HG03103 (cell line): ENCODE measurements around the gene TTN.

ENCODE experiments used
- ATAC-seq: cut with Tn5 transposase; IDR thresholded peaks from one replicate; pipeline ENCODE4 v1.9.1; 2021; ENCODE audit warnings: low read depth; ENCODE audit not compliant: unreplicated experiment

TTN gene

DNA sequence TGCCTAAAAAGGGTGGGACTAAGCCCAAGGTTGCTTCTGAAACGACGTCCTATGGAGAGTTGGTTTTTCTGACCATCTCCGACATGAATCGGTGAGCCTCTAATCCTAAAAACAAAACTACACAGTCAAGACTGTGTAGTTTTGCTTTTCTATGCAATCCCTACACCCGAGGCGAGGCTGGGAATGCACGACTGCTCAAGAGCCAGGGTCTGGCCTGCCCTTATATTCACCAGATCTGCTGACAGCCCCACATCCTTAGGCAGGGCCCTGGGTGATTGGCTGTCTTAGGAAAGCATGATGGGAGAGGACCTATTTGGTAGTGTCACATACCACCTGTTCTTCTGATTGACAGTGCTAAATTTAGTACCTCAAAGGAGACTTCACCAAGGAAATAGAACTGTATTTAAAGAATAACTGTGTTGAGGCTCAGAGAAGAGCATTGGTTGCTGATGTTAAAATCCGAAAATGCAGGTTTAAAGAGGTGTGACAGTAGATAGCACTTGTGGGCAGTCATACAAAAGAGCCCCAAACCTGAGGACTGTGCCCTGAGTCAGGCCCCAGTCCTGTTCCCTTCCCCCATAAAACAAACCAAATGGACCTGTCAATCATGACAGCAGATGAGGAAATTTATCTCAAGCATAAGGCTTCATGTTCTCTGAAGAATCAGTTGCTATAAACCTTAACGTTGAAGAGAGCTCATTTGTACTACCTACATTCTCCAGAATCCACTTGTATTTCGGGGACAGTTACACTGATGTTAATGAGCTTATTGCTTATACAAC lies at the start of gene TTN:
TSS of gene TTN (minus strand) at position 197 of the 782 bp plus-strand sequence. CDS start 2,781 bp downstream, outside the sequence.
- no peak for ATAC-seq

DNA sequence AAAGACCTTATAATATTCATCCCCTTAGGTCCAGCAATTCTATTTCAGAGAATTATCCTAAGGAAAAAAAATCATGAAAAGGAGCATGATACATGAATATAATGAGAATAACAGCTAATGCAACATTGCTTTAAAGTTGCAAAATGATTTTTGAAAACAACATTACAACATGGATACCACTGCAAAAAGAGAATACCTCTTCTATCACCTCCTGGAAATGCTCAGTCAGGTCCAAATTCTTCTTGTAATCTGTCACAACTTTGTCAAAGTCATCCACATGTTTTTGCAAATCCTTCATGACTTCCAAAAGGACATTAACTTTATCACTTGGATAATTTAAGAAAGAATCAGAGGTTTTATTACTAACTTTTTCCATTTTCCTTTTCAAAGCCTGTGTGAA lies 47.9 kb upstream of the TTN start:
- no peak for ATAC-seq

DNA sequence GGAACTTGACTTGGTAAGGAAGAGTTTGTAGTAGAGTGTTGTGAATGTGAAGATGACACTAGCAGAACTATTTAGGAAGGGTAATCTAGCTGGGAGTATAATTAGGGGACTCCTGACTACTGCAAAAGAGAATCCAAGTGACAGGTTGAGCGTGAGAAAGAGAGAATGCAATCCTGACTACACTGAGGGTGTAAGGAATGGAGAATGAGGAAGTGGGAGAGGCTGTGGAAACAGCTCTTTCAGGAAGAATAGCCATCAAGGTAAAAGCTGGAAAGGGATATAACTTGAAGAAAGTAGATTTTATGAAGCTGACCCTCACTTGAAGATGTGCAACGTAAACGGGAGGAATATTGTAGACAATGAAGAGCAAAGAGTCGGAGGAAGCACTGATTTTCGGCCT lies 41.1 kb upstream of the TTN start:
- no peak for ATAC-seq

- ATAC-seq: no peak
These were observed 39.2 kb upstream of the TTN start for GRCh38 chr2:178846458-178846802.

DNA sequence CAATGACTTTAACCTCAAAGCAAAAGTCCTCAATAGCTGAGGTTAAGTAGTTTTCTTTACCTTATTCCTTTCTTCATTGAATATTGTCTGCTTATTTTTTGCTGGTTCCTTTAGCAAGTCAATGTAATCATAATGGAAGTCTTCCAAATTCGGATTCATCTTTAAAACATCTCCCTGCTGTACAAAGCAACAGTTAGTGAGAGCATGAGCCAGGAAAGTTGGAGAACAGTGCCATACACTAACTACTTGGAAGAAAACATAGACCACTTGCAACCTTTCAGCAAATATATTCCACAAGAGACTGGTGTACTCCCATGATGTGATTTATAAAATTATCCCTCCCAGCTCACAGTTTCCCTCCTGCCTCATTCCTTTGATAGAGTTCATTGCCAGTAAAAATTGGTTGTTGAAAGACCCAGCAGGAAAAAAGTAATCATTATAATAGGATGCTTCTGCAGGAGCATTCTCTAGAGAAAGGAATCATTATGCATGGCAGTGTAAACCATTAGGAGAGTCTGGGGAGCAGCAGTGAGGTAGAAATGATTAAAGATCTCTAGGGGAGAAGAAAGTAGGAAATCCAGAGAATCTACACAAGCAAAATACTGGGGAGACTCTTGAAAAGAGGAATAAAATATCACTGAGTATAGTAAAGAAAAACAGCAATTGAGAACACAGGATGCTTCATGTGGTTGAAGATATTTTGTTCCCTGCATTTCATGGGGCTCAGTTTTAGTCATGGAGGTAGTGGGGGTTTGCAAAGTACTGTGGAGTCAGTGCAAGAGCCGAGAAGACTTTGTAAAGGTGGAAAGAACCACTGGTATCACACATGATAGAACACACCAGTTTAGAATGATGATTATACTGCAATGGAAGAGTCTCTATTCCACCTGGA lies 38.6 kb upstream of the TTN start:
- ATAC-seq: no peak

DNA sequence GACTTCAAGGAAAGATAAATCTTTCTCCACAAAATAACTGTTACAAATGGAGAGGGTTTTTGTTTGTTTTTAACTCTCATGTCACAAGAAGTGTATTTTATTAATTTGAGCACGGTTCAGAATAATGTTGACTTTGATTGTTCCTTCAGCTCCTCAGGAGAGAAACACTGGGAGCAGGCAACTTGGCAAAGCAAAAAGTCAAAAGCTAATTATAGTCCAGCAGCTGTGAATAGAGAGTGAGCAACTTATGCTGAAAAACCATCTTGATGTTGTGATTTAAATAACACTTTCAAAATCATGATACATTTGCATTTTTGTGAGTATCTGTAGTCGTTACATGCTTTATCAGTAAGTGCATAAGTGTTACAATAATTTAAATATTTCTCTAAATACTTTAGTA lies 37.5 kb upstream of the TTN start:
- ATAC-seq: no peak

DNA sequence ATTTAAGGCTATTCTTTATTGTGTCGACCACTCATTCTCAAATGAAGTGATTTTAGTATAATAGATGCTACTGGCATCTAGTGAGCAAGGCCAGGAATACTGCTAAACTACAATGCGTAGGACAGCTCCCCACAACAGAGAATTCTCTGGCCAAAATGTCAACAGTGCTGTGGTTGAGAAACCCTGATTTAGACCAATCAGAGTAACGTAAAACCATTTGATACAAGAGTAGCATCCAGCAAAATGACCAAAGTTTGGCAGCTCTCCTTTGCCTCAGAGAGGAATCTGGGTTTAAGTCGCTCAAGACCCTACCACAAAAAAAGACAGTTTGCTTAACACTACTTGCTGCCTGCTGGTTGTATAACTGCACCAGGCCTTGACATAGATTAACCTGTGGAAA lies 37.0 kb upstream of the TTN start:
- ATAC-seq: no peak

DNA sequence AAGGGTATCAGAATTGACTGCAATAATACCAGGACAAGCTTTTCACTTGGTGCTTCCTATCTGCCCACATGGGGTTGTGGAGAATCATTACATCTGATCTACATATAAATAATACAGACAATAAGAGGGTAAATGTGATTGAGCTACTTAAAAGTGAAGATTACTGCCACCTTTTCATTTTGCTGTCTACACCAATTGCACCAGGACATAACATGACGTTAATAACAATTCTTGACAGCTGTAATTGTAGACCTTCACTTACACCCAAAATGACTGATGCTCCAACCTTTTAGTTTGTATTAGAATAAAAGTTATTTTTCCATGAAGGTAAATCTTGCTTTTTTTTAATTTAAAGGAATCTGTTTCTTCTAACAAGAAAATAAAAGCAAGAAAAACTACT lies 36.5 kb upstream of the TTN start:
- no peak for ATAC-seq

DNA sequence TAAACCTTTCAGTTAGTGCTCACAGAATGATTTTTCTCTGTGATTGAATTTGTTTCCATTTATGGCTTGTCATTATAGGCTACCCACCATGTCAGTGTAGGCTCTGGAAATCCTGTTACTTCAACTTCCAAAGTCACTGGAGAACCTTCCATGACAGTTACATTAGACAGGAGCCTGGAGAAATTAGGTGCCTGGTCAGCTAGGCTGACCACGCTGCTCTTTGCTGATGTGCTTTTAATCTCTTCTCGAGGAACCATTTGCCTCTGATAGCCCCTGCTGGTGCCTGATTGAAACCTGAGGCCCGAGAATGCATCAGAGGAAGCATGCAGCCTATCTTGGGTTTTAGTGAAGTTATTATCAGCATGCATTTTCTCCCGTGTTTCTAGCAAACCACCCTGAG lies 29.6 kb upstream of the TTN start:
- no peak for ATAC-seq

GRCh38 chr2:178834086-178834485 lies 26.9 kb upstream of the TTN start:
- no peak for ATAC-seq

GRCh38 chr2:178833382-178833781 lies 26.2 kb upstream of the TTN start:
- ATAC-seq: no peak

GRCh38 chr2:178830451-178830850 lies 23.2 kb upstream of the TTN start:
- ATAC-seq: no peak

- no peak for ATAC-seq
These were observed 22.8 kb upstream of the TTN start for GRCh38 chr2:178829981-178830380.

DNA sequence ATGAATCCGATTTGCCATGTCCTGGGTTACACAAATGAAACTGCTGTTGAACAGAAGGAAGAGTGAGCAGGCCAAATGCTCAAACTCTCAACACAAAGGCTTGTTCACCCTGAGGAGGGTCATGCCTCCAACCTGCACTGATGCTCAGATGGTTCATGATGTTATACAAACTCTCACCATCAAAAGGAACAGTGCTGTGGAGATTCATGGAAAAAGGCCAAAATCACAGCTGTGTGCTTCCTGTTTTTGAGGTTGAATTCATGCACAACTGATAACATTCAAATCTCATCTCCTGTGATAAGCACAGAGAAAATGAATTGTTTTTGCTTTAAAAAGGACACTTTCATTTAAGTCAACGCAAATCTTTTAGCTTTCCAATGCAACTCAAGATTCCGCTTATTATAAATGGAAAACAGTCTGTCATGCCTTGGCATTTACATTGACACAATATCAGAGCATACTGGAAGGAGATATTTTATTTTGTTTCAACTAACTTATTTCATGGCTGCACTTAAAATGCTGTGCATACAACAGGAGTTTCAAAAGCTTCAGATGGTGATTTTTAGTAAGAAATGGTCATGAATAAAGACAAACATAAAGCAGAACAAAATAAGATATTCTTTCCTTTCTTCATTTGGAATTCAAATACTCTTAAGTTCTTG lies 22.2 kb upstream of the TTN start:
- no peak for ATAC-seq

DNA sequence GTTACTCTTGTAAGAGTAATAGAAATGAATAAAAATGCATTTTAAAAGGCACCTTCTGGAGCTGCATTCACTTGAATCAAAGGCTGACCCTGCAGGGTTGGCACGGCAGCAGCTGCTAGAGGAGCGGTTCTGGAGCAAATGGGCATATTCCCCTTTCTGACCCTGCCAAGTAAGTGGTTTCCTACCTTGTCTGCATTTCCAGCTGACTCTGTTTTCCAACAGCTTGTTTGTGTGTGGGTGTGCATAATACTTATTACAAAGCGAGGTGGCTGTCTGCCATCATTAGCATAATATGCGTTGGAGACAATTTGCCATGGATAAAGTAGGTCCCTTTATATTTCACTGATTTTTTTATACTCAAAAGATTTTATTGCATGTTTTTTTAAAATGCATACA lies 21.3 kb upstream of the TTN start:
- no peak for ATAC-seq

- no peak for ATAC-seq
These were observed 20.7 kb upstream of the TTN start for GRCh38 chr2:178827739-178828485.

DNA sequence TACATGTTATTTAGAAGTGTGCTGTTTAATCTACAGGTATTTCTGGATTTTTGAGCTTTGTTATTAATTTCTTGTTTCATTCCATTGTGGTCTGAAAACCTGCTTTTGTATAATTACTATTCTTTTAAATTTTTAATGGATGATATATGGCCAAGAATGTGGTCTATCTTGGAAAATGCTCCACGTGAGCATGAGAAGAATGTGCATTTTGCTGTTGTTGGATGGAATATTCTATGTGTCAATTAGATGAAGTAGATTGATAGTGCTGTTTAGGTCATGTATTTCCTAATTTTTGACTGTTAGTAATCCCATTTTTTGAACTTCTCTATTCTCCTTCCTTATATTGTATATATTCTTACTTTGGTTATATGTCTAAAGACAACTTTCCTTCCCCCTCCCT lies 19.9 kb upstream of the TTN start:
- no peak for ATAC-seq

GRCh38 chr2:178825183-178825582 lies 18.0 kb upstream of the TTN start:
- no peak for ATAC-seq

- no peak for ATAC-seq
These were observed 17.0 kb upstream of the TTN start for GRCh38 chr2:178824181-178824580.

GRCh38 chr2:178819992-178820391 lies 12.8 kb upstream of the TTN start:
- peak; percentile 97 for ATAC-seq
